Non-pigmented ciliary epithelial cell (primary cell): Measurements from ENCODE around the gene ZNF197.
"Not testable (repeated sequence)": the region's sequence is repeated elsewhere in the genome, so short reads cannot be mapped to it uniquely, and the experiment has no call there.

Experiments used
- DNase-seq: peaks from one replicate; pipeline ENCODE4 v3.0.0-alpha.2; 2010; ENCODE audit warnings: low read depth

Gene ZNF197

DNA sequence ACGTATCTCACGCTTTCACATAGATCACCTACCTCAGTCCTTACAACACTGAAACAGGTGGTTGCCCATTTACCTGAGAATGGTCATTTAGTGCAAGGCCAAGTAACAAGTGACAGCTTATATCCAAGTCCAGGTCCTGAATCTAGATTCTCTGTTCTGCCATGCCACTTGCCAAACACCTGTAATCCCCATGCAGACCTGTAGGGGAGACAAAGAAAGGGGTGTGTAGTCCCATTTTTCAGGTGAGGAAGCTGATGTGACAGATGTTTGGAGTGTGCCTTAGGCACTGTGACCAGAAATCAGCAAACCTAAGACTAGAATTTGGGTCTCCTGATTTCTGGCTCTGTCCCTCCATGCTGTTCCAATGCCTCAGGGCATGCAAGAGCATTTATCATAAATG lies 36.4 kb downstream of the ZNF197 start:
- DNase-seq: no peak

DNA sequence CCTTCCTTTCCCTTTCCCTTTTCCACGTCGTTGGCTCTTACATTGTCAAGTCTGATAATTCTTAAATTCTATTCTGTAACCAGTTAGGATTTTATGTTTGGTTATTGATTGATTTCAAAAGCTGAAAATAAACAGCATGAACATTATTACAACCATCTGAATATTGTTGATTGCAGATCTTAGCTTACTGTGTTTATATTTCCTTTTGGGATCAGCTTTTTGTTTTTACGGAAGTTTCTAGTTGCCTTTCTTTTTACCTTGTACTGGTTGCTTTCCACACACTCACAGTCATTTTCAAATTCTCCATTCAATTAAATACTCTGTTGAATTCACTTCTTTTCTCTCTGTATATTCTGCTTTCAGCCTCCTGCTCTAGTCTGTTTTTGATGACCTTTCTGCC lies 40.3 kb downstream of the ZNF197 start:
- DNase-seq: no peak

DNA sequence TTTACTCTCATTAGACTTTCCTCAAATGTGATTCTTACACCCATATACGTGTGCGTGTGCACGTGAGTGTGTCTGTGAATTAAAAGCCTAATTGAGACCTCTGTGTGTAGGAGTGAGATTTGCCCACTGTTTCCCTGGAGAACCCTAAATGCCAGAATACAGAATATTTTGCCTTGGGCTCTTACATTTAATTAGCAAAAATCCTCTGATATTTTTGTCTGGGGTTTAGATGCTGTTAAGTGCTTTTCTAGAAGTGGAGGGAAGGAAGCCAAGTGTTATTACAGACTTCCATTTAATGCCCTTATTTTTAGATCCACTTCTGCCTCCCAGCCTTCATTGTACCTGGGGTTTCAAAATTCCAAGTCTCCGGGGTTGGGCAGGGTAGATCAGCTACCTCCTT lies 41.5 kb downstream of the ZNF197 start:
- no peak for DNase-seq

DNA sequence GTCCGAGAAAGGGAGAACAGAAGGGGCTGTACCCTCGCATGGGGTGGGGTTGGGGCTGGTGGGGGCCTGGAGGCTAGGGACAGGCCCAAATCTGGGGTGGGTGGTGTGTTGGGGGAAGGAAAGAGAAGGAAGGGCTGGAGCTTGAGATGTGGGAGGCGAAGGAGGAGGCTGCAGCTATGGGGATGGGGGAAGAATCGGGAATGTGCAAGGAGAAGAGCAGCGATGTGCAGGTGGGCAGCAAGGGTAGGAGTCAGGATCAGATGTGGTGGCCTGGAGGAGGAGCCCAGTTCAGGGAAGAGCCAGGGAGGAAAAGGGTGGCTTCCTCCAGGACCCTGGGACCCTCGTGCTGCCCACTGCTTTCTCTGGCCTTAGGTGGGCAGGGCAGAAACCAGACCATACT lies 44.9 kb downstream of the ZNF197 start:
- no peak for DNase-seq

DNA sequence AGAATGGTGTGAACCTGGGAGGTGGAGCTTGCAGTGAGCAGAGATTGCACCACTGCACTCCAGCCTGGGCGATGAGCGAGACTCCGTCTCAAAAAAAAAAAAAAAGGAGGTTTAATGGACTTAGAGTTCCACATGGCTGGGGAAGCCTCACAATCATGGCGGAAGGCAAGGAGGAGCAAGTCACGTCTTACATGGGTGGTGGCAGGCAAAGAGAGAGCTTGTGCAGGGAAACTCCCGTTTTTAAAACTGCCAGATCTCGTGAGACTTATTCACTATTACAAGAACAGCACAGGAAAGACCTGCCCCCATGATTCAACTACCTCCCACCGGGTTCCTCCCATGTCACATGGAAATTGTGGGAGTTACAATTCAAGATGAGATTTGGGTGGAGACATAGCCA lies 48.6 kb downstream of the ZNF197 start:
- DNase-seq: not testable (repeated sequence)

DNA sequence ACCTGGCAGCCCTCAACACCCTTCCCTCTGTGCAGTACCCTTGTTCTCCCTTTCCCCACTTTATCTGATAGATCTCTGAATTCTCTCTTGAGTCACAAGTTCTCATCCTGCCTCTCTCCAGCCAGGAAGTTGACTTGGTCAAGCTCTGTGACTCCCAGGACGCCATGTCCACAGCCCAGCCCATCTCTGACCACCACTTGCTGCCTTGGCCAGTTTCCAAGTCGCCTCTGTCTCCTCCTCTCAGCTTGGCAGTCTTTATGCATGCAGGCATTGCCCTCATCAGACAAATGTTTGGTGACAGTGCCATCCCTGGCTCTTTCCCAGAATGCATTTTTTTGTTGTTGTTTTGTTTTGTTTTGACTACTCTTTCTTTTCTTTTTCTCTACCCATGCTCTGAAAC lies 49.4 kb downstream of the ZNF197 start:
- DNase-seq: no peak

DNA sequence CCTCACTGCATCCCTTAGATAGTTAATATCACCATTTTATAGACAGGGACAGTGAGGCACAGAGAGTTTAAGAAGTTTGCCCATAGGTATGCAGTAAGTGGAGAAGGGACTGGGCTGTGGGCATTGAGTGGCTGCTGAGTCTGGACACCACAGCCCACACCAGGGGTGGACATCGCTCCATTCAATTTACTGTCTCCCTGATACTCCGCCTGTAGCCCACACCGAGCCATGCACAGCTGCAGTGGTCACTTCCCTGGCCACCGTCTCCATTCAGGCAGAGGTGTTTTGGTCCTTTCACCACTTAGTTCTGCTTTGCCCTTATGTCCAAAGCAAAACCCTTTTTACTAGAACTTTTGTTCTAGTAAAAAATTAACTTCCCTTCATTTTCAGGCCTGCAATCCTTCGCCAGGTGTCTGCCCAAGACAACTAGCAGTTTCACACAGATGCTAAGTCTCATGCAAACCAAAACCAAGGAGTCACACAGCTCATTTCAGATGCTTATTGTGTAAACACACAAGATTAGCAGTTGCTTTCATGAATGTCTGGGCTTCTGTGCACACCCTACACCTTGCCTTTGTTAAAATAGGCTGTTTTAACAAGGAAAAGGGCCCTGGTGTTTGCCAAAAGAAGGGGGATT lies 53.8 kb downstream of the ZNF197 start:
- no peak for DNase-seq

GRCh38 chr3:44680921-44681455 lies 56.2 kb downstream of the ZNF197 start:
- no peak for DNase-seq

DNA sequence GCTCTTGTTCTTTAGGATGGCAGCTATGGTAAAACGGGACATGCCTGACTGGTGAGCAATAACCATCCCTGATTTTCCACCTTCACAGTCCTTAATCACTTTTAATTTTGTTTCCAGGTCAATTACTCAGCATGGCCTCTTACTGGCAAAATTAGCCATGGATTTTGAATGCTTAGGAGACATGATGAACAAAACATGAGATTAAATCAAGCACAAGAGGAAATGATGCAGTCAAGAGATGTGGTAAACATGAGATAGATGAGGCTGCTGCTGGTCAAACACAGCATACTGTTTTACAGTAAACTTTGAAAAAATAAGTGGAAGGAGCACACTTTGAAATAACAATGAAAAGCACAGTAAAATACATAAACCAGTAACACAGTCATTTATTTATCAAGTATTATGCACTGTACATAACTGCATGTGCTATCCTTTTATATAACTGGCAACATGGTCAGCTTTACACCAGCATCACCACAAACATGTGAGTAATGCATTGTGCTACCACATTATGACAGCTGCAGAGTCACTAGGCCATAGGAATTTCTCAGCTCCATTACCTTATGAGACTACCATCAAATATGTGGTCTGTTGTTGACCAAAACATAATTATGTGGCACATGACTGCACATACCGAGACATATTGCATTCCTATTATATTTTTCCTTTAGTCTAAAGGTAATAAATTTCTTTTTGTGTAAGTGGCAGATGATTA lies 57.5 kb downstream of the ZNF197 start:
- peak; percentile 23 for DNase-seq

DNA sequence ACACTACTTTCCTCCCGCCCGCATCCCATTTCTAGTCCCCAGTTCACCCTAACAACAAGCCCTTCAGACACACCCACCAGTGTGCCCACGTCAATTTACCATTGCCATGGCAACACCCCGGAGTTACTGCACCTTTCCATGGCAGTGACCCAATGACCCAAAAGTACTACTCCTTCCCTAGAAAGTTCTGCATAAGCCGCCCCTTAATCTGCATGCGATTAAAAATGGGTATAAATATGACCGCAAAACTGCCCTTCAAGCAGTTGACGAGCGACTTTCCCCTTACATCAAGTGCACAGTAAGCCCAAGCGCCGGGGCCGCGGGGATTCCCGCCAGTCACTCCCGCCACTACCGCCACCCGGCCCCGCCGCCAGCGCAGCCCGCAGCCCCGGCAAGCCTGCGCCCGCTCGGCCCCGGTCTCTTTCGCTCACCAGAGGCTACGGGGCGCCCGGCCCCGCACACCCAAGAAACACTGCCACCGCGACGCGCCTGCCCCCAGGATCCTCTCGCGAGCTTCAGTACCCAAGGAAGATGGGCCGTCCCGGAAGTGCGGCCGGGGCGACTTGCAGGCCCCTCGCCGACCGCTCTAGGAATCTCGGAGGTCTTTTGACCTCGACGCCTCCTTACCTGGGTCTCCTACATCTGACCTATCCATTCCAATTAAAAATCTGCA lies 60.4 kb downstream of the ZNF197 start:
- DNase-seq: peak; percentile 60

DNA sequence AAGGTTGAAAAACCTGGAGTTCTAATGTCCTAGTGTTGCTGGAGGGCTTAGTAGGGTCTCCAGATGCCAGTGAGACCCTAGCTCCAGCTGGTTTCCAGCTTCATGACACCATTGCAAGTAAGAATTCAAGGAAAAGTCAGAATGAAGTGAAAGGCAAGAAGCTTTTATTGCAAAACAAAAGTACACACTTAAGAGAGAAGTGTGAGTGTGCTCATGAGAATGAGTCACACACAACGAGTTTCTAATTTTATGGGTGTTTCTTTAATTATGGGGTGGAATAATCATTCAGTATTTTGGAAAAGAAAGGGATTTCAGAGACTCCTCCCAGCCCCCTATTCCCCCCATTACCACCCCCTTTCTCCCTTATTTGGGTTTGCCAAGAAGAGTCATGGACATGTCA lies 63.1 kb downstream of the ZNF197 start:
- no peak for DNase-seq
